ENCODE measurements around the gene MN1. TPM values are rescaled to one million over a fixed set of nuclear protein-coding genes. Genes with fewer than 3 reads are reported as not detected.

The MN1 gene
- total RNA-seq, 1 donor from 2014 or later, result 145 TPM

DNA sequence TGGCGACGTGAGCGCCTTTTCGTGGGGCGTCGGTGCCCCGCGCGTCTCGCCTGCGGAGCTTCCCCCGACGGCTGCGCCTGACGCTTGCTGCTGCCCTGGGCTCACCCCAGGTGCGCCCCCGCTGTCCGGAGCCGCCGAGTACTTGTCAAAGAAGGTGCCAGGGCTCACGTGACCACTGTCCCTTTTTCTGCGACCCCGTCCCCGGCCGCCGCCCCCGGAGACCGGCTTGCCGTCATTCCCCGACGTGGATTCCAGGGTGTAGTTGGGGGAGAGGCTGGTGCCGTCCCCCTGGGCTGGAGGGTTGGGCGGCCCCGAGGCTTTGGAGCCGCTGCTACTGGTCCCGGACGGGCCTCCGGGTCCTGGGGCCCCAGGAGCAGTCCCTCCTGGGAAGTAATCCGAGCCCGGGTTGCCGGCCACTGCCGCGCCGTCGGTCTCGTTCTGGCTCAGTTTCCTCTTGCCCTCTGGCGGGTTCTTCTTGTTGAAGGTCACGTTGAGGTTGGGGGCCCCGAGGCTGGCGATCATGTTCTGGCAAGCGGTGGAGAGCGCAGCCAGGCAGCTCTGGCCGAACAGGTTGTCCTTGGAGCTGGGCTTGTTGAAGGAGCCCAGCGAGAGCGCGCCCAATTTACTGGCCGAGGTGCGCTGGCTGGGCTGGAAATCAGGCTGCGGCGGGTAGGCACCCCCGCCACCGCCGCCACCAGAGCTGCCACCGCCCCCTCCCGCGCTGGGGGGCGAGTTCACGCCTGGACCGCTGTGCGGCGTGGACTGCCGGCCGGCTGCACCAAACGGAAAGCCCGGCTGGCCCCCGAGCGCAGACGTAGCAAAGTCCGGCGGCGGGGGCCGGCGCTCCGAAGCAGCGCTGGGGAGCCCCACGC, 3.8 kb downstream of the MN1 start:
- Mint-ChIP-seq H3K4me1 (ENCODE audit: unreplicated experiment) (peaks cover 51% of the 10 kb centered on the region), H3K27me3 (ENCODE audit: unreplicated experiment) (no peaks in the 10 kb centered on the region), H3K9me3 (ENCODE audit: unreplicated experiment) (no peaks in the 10 kb centered on the region), H3K36me3 (ENCODE audit: unreplicated experiment) (peaks cover 41% of the 10 kb centered on the region), H3K4me3 (ENCODE audit: unreplicated experiment) (peak overlapping the region; percentile 91), H3K27ac (ENCODE audit: unreplicated experiment) (no peak overlapping the region)
- DNase-seq (ENCODE audit: extremely low spot score, unreplicated experiment), result no peak
- TF ChIP-seq, protein P1, sequence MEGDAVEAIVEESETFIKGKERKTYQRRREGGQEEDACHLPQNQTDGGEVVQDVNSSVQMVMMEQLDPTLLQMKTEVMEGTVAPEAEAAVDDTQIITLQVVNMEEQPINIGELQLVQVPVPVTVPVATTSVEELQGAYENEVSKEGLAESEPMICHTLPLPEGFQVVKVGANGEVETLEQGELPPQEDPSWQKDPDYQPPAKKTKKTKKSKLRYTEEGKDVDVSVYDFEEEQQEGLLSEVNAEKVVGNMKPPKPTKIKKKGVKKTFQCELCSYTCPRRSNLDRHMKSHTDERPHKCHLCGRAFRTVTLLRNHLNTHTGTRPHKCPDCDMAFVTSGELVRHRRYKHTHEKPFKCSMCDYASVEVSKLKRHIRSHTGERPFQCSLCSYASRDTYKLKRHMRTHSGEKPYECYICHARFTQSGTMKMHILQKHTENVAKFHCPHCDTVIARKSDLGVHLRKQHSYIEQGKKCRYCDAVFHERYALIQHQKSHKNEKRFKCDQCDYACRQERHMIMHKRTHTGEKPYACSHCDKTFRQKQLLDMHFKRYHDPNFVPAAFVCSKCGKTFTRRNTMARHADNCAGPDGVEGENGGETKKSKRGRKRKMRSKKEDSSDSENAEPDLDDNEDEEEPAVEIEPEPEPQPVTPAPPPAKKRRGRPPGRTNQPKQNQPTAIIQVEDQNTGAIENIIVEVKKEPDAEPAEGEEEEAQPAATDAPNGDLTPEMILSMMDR (IDR thresholded peaks at IDR 0.05), result no peak

DNA sequence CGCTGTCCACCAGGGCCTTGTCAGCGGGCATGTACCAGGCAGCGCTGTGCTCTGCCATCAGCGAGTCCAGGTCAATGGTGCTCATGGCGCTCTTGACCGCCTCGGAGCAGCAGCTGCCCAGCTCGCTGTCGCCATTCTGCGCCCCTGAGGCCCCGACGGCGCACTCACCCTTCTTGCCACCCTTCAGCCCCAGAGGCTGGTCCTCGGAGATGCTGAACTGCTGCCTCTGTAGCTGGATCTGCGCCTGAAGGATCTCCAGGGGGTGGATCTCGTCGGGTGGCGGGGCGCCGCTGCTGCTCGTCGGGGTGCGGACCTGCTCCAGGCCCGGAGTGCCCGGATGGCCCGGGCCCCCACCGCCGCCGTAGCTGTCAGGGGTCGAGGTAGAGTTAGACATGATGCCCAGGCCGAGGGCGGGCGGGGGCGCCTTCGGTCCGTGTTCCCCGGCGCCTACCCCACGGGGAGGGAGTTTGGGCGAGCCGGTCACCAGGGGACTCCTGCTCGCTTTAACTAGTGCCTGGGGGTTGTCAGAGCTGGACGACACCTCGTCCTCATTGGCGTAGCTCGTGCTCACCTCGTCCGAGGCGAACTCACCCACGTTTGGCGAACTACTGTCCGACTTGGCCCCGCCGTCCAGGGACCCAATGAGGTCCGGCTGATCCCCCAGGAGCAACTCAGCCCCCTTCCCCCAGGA, 4.6 kb downstream of the MN1 start:
- H3K4me1 Mint-ChIP-seq (ENCODE audit: unreplicated experiment), result peaks cover 50% of the 10 kb centered on the region
- no peak for DNase-seq (ENCODE audit: extremely low spot score, unreplicated experiment)
- peak overlapping the region; percentile 91 for H3K4me3 Mint-ChIP-seq (ENCODE audit: unreplicated experiment)

DNA sequence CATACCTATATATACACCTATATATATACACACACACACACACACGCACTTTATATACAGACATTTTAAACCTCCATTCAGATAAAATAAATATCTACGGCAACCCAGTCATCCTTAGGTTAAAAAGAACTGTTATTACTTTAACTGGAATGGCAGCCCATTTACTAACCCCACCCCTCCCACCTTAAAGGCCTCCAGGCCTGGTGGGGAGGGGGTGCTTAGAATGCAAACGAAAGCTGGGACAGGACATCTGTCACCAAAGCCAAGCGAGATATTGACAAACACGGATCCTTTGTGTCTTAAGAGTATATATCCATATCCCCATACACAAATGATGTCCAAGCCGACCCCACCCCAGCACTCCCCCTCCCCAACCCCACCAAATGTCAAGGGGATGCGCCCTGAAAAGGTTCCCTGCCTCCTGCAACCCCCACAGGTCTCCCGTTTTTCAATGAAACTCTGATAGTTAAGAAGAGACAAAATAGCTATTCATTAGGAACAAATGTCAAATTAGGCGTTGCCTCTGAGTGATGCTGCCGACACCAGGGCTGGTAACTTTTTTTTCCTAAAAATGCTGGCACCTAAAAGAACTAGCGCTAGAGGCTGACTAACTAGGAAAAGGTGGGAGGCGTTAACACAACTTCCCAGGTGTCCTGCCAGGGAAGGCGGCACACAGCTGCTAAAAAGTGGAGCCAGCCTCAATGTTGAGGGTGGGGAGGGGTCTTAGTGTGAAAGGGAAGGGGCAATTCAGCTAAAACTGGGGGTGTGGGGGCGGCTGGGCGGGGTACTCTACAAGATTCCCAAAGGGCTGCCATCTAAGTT, 5.6 kb downstream of the MN1 start:
- H3K36me3 Mint-ChIP-seq (ENCODE audit: unreplicated experiment), result peaks cover 48% of the 10 kb centered on the region
- H3K27ac Mint-ChIP-seq (ENCODE audit: unreplicated experiment), result peak overlapping the region; percentile 86
- H3K27me3 Mint-ChIP-seq (ENCODE audit: unreplicated experiment), result no peaks in the 10 kb centered on the region
- no peak for DNase-seq (ENCODE audit: extremely low spot score, unreplicated experiment)
- H3K4me3 Mint-ChIP-seq (ENCODE audit: unreplicated experiment), result peak overlapping the region; percentile 91
- H3K4me1 Mint-ChIP-seq (ENCODE audit: unreplicated experiment), result peaks cover 61% of the 10 kb centered on the region
- no peaks in the 10 kb centered on the region for H3K9me3 Mint-ChIP-seq (ENCODE audit: unreplicated experiment)
- TF ChIP-seq, protein P1 (IDR thresholded peaks at IDR 0.05), result no peak

More for the DNA sequence above, 4.6 kb downstream of the MN1 start:
- no peaks in the 10 kb centered on the region for H3K27me3 Mint-ChIP-seq (ENCODE audit: unreplicated experiment)
- no peaks in the 10 kb centered on the region for H3K9me3 Mint-ChIP-seq (ENCODE audit: unreplicated experiment)
- H3K36me3 Mint-ChIP-seq (ENCODE audit: unreplicated experiment), result peaks cover 41% of the 10 kb centered on the region
- TF ChIP-seq, protein P1 (IDR thresholded peaks at IDR 0.05), result no peak
- H3K27ac Mint-ChIP-seq (ENCODE audit: unreplicated experiment), result peak overlapping the region; percentile 86

DNA sequence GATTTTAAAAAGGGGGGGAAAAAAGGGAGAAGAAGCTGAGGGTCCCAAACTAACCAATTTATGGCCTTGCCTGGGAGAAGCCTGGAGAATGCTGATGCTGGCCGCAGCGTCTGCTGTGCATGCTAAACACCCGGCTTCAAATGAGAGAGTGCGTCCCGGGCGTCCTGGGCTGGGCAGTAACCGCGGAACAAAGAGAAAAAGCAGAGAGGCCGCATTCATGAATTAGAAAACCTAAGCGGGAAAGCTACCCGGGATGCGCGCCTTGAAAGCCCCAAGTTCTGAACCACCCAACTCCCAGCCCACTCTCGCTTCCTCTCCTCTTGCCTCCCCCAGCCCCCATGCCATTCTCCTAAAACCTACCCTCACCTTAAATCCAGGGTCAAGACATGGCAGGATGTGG, 6.5 kb downstream of the MN1 start:
- Mint-ChIP-seq H3K4me3 (ENCODE audit: unreplicated experiment) (peak overlapping the region; percentile 91), H3K9me3 (ENCODE audit: unreplicated experiment) (no peaks in the 10 kb centered on the region), H3K27ac (ENCODE audit: unreplicated experiment) (peak overlapping the region; percentile 86), H3K36me3 (ENCODE audit: unreplicated experiment) (peaks cover 52% of the 10 kb centered on the region), H3K4me1 (ENCODE audit: unreplicated experiment) (peaks cover 69% of the 10 kb centered on the region), H3K27me3 (ENCODE audit: unreplicated experiment) (no peaks in the 10 kb centered on the region)
- TF ChIP-seq, protein P1 (IDR thresholded peaks at IDR 0.05), result no peak
- no peak for DNase-seq (ENCODE audit: extremely low spot score, unreplicated experiment)
